ENCODE data around the gene STARD3. TPM values are rescaled to one million over a fixed set of nuclear protein-coding genes. Genes with fewer than 3 reads are reported as not detected.

The STARD3 gene
- total and polyA plus RNA-seq, 9 of the 15 experiments (the other 6 are each of a cell fraction or from before 2014, with no cell fraction given) = 0.63 to 87.0 (median 46.0) TPM

DNA sequence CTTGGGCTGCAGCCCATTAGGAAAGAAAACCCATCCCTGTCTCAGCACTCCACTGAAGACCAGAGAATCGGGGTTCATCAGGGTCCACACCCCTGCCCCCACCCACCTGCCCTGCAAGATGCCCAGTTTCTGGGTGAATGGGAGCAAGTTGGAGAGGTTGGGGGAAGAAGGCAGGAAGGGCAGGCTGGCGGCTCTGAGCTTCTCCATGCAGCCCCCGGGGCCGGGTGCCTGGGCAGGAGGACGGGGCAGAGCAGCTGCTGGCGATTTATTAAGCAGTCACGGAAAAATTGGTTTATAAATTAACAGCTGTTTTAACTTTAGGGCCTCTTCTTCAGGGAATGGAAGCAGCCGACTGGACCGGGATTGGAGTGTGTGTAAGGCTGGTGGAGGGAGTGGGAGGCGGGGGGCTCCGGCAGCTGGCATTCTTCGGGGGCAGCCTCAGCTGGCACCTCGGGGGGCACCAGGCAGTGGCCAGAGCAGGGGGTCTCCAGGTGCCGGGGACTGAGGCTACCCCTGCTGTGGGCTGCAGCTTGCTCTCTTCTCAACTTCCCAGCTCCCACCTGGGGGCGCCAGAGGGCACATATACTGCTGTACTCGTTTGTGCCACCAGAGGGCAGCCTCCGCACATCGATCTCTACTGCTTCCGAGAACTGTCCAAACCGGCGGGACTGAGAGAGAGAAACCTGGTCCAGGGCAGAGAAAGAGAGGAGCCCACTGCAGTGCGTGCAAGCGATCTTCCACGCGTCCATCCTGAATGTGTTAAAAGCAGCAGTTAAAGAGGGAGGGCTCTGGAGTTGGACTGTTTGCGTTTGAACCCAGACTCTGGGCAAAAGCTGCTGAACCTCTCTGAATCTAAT is 15.2 kb upstream of the STARD3 start (continued):
- TF ChIP-seq, protein P1, sequence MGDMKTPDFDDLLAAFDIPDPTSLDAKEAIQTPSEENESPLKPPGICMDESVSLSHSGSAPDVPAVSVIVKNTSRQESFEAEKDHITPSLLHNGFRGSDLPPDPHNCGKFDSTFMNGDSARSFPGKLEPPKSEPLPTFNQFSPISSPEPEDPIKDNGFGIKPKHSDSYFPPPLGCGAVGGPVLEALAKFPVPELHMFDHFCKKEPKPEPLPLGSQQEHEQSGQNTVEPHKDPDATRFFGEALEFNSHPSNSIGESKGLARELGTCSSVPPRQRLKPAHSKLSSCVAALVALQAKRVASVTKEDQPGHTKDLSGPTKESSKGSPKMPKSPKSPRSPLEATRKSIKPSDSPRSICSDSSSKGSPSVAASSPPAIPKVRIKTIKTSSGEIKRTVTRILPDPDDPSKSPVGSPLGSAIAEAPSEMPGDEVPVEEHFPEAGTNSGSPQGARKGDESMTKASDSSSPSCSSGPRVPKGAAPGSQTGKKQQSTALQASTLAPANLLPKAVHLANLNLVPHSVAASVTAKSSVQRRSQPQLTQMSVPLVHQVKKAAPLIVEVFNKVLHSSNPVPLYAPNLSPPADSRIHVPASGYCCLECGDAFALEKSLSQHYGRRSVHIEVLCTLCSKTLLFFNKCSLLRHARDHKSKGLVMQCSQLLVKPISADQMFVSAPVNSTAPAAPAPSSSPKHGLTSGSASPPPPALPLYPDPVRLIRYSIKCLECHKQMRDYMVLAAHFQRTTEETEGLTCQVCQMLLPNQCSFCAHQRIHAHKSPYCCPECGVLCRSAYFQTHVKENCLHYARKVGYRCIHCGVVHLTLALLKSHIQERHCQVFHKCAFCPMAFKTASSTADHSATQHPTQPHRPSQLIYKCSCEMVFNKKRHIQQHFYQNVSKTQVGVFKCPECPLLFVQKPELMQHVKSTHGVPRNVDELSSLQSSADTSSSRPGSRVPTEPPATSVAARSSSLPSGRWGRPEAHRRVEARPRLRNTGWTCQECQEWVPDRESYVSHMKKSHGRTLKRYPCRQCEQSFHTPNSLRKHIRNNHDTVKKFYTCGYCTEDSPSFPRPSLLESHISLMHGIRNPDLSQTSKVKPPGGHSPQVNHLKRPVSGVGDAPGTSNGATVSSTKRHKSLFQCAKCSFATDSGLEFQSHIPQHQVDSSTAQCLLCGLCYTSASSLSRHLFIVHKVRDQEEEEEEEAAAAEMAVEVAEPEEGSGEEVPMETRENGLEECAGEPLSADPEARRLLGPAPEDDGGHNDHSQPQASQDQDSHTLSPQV (IDR thresholded peaks at IDR 0.05) = peak; percentile 80; the same call in 1 of the 2 replicates
- TF ChIP-seq DDX20 (tag; IDR thresholded peaks at IDR 0.05; ENCODE audit: low read depth) (no peak), THAP7 (CRISPR knock-in tag; IDR thresholded peaks at IDR 0.05) (no peak), LEF1 (IDR thresholded peaks at IDR 0.05) (no peak), XRCC4 (IDR thresholded peaks at IDR 0.05; ENCODE audit: extremely low read depth, insufficient read depth, insufficient read length) (no peak), TGIF2 (CRISPR knock-in tag; IDR thresholded peaks at IDR 0.05) (no peak), SPI1 (IDR thresholded peaks at IDR 0.05; ENCODE audit: borderline replicate concordance, low read depth, low read length) (no peak), CREM (IDR thresholded peaks at IDR 0.05; ENCODE audit: low read depth) (peak; percentile 64; the same call in 1 of the 2 replicates), TARDBP (IDR thresholded peaks at IDR 0.05) (no peak), ETV6 (IDR thresholded peaks at IDR 0.05; ENCODE audit: borderline replicate concordance in 1 of 2, low read depth in 2 of 2, low read length in 1 of 2) (no peak), ETV6 (CRISPR knock-in tag; IDR thresholded peaks at IDR 0.05; ENCODE audit: borderline replicate concordance) (no peak), HNRNPUL1 (IDR thresholded peaks at IDR 0.05; ENCODE audit: low read length) (no peak), COPS2 (conservative IDR thresholded peaks at IDR 0.05) (no peak), ERF (CRISPR knock-in tag; IDR thresholded peaks at IDR 0.05) (no peak), ZNF655 (CRISPR knock-in tag; IDR thresholded peaks at IDR 0.05) (no peak), PTTG1 (tag; IDR thresholded peaks at IDR 0.05; ENCODE audit: low read depth) (no peak), RBM34 (IDR thresholded peaks at IDR 0.05; ENCODE audit: borderline replicate concordance, insufficient read depth, low read length) (no peak), RAD51 (IDR thresholded peaks at IDR 0.05; ENCODE audit: borderline replicate concordance, low read depth) (no peak), ZNF354B (CRISPR knock-in tag; IDR thresholded peaks at IDR 0.05) (no peak)
- TF ChIP-seq, protein P2, sequence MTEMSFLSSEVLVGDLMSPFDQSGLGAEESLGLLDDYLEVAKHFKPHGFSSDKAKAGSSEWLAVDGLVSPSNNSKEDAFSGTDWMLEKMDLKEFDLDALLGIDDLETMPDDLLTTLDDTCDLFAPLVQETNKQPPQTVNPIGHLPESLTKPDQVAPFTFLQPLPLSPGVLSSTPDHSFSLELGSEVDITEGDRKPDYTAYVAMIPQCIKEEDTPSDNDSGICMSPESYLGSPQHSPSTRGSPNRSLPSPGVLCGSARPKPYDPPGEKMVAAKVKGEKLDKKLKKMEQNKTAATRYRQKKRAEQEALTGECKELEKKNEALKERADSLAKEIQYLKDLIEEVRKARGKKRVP (CRISPR knock-in tag; IDR thresholded peaks at IDR 0.05) = no peak
- TF ChIP-seq, protein P3, sequence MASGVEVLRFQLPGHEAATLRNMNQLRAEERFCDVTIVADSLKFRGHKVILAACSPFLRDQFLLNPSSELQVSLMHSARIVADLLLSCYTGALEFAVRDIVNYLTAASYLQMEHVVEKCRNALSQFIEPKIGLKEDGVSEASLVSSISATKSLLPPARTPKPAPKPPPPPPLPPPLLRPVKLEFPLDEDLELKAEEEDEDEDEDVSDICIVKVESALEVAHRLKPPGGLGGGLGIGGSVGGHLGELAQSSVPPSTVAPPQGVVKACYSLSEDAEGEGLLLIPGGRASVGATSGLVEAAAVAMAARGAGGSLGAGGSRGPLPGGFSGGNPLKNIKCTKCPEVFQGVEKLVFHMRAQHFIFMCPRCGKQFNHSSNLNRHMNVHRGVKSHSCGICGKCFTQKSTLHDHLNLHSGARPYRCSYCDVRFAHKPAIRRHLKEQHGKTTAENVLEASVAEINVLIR (CRISPR knock-in tag; IDR thresholded peaks at IDR 0.05) = no peak
